Measurements from ENCODE around the gene GABRA6.
"Not testable (repeated sequence)": the region's sequence is repeated elsewhere in the genome, so short reads cannot be mapped to it uniquely, and the experiment has no call there.

GABRA6 gene

DNA sequence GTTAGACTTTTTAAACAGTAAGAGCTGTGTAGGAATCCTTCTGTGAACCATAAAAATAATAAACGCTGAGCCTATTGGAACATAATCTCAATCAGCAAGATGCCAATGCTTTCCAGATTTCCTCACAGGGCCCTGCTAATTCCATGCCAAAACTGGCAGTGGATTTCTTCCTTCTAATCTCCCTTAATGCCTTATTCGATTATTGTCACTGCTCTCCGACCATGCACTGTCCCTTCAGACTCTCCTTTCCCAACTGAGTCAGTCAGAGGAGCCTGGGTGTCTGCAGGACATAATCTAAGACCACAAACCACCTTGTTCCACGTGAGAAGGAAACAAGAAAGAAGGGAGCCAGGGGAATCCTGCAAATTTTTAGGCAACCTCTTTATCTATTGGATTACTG is at the start of gene GABRA6:
Gene GABRA6, plus strand, starts transcription at position 261 of the 400 bp plus-strand sequence. CDS start 269 bp downstream, outside the sequence.
- ChIA-PET POLR2A (ENCODE audit: low non-redundant PET) (no interaction called here), CTCF (no interaction called here)
- no peak for DNase-seq (ENCODE audit: low spot score)
- no peak within 1 kb of the TSS for H3K27ac ChIP-seq
- TF ChIP-seq, protein P1, sequence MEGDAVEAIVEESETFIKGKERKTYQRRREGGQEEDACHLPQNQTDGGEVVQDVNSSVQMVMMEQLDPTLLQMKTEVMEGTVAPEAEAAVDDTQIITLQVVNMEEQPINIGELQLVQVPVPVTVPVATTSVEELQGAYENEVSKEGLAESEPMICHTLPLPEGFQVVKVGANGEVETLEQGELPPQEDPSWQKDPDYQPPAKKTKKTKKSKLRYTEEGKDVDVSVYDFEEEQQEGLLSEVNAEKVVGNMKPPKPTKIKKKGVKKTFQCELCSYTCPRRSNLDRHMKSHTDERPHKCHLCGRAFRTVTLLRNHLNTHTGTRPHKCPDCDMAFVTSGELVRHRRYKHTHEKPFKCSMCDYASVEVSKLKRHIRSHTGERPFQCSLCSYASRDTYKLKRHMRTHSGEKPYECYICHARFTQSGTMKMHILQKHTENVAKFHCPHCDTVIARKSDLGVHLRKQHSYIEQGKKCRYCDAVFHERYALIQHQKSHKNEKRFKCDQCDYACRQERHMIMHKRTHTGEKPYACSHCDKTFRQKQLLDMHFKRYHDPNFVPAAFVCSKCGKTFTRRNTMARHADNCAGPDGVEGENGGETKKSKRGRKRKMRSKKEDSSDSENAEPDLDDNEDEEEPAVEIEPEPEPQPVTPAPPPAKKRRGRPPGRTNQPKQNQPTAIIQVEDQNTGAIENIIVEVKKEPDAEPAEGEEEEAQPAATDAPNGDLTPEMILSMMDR (conservative IDR thresholded peaks at IDR 0.05; ENCODE audit: low read depth) = no peak

- DNase-seq (ENCODE audit: low spot score) = no peak
- ChIA-PET CTCF (no interaction called here), POLR2A (ENCODE audit: low non-redundant PET) (no interaction called here)
- TF ChIP-seq, protein P1 (conservative IDR thresholded peaks at IDR 0.05; ENCODE audit: low read depth) = no peak
- no peak overlapping the region for H3K27ac ChIP-seq
These were observed 47.9 kb upstream of the GABRA6 start for GRCh38 chr5:161637591-161637990.

DNA sequence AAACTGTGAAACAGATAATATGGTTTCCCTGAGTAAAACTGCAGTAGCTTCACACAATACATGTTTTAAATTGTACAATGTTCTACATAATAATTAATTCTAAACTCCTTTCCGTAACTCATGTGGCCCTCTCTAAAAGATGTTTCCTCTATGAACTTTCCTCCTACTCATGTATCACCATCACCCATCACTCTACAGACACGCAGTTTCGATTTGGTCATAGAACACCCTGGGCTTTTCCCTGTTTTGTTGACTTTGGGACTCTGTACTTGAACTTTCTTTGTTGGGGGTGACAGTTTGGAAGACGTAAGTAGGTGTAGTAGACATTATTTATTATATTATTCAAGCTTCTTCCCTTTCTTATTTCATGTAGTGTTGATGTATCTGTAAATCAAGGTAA is 44.1 kb upstream of the GABRA6 start:
- no peak for DNase-seq (ENCODE audit: low spot score)
- TF ChIP-seq, protein P1 (conservative IDR thresholded peaks at IDR 0.05; ENCODE audit: low read depth) = no peak
- H3K27ac ChIP-seq = no peak overlapping the region
- CTCF ChIA-PET = interaction anchor here (0.5 to 1.0 kb wide), 2 partner anchors 27 to 287 kb away, joined by 3 to 7 read pairs; no protein-coding TSS in a partner anchor
- POLR2A ChIA-PET (ENCODE audit: low non-redundant PET) = no interaction called here

- CTCF ChIA-PET = no interaction called here
These were observed 40.3 kb upstream of the GABRA6 start for GRCh38 chr5:161645264-161645663.

GRCh38 chr5:161651926-161652325 is 33.6 kb upstream of the GABRA6 start:
- DNase-seq (ENCODE audit: low spot score); POLR2A ChIA-PET (ENCODE audit: low non-redundant PET); H3K27ac ChIP-seq; CTCF ChIA-PET: not testable (repeated sequence)

More at GRCh38 chr5:161645264-161645663, 40.3 kb upstream of the GABRA6 start:
- POLR2A ChIA-PET (ENCODE audit: low non-redundant PET) = no interaction called here
- DNase-seq (ENCODE audit: low spot score) = no peak
- TF ChIP-seq, protein P1 (conservative IDR thresholded peaks at IDR 0.05; ENCODE audit: low read depth) = no peak
- H3K27ac ChIP-seq = no peak overlapping the region

DNA sequence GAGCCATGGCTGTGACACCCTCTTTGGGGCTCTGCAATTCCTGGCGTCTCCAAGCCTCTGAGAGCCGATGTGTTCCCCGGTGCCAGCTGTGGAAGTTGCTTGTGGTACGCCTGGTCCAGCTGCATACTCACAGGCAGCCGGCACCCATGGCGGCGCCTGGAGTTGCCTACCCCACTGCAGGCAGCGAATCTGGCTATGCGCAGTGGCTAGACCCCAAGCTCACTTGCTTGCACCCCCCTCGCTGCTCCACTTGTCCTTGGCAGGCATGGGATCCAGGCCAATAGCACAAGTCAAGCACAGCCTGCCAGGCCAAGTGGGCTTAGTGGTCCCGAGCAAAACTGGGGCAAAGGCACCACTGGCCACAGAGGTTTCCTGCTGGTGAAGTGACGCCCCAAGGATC is 24.7 kb upstream of the GABRA6 start:
- TF ChIP-seq, protein P1 (conservative IDR thresholded peaks at IDR 0.05; ENCODE audit: low read depth) = no peak
- ChIA-PET CTCF (no interaction called here), POLR2A (ENCODE audit: low non-redundant PET) (no interaction called here)
- no peak overlapping the region for H3K27ac ChIP-seq
- no peak for DNase-seq (ENCODE audit: low spot score)

DNA sequence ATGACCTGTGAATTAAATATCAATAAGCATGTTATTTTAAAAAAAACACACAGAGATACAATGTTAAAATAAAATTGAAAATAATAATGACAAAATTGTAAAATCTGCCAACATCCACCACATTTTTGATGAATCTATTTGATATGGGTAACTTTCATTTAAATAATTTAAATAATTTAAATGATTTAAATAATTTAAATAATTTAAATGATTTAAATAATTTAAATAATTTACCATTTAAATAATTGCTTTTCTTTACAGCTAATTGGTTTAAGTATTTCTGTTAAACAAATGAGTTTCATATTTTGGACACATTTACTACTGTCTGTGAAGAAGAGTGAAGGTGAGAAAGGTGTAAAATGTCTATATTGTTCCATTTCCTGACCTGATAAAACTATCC is 22.1 kb upstream of the GABRA6 start:
- TF ChIP-seq, protein P1 (conservative IDR thresholded peaks at IDR 0.05; ENCODE audit: low read depth) = no peak
- H3K27ac ChIP-seq = no peak overlapping the region
- ChIA-PET CTCF (no interaction called here), POLR2A (ENCODE audit: low non-redundant PET) (no interaction called here)
- no peak for DNase-seq (ENCODE audit: low spot score)
